HepG2 (cell line): ENCODE data around the gene SMPD2. TPM values are rescaled to one million over a fixed set of nuclear protein-coding genes. Genes with fewer than 3 reads are reported as not detected.
A peak's percentile ranks its signal among the peaks of the same experiment; 100 is the strongest.

Experiments
- ARNT ChIP-seq: fragments of 450-650 bp; IDR thresholded peaks from 2 replicates; pipeline ENCODE4 v1.6.1; 2017
- BORCS8-MEF2B ChIP-seq: sonication (generic); formaldehyde crosslinking; IDR thresholded peaks from 2 replicates; pipeline ENCODE4 v1.8.0; 2022; ENCODE audit warnings: mild to moderate bottlenecking, missing genetic modification reagents
- GTF2F1 ChIP-seq: fragments of 150-350 bp; IDR thresholded peaks from 2 replicates; pipeline ENCODE4 v1.6.1; 2014; ENCODE audit warnings: low read length
- GZF1 ChIP-seq: sonication (generic); formaldehyde crosslinking; IDR thresholded peaks from 2 replicates; pipeline ENCODE4 v1.5.1; 2020; ENCODE audit warnings: mild to moderate bottlenecking, missing genetic modification reagents
- HMGXB4 ChIP-seq, 2 experiments: sonication (generic) in 1 of 2; formaldehyde crosslinking in 1 of 2; IDR thresholded peaks; 2 replicates each; pipeline versions ENCODE4 v1.4.0 to v1.6.1; 2018 to 2020; ENCODE audit warnings: missing genetic modification reagents in 2 of 2, borderline replicate concordance in 1 of 2, low read depth in 1 of 2, mild to moderate bottlenecking in 1 of 2, missing biosample characterization in 1 of 2
- HOXA5 ChIP-seq: sonication (generic); formaldehyde crosslinking; IDR thresholded peaks from 2 replicates; pipeline ENCODE4 v1.4.0; 2020; ENCODE audit warnings: missing genetic modification reagents
- MAX ChIP-seq: IDR thresholded peaks from 2 replicates; pipeline ENCODE4 v1.6.1; 2012; ENCODE audit warnings: inconsistent platforms
- ZFP91 ChIP-seq: sonication (generic); formaldehyde crosslinking; IDR thresholded peaks from 2 replicates; pipeline ENCODE4 v1.9.0; 2022; ENCODE audit warnings: missing genetic modification reagents, mild to moderate bottlenecking, borderline replicate concordance
- ZNF256 ChIP-seq: sonication (generic); formaldehyde crosslinking; conservative IDR thresholded peaks from 2 replicates; pipeline ENCODE4 v1.4.0; 2020; ENCODE audit warnings: missing genetic modification reagents
- ZNF318 ChIP-seq: sonication (generic); formaldehyde crosslinking; IDR thresholded peaks from 2 replicates; pipeline ENCODE4 v1.4.0; 2020; ENCODE audit warnings: mild to moderate bottlenecking, missing genetic modification reagents
- ZNF547 ChIP-seq: sonication (generic); formaldehyde crosslinking; IDR thresholded peaks from 2 replicates; pipeline ENCODE4 v1.5.1; 2020; ENCODE audit warnings: mild to moderate bottlenecking, missing genetic modification reagents
- ZNF577 ChIP-seq: sonication (generic); formaldehyde crosslinking; IDR thresholded peaks from 2 replicates; pipeline ENCODE4 v1.4.0; 2020; ENCODE audit warnings: mild to moderate bottlenecking, low read depth, missing genetic modification reagents, borderline replicate concordance
- ZNF614 ChIP-seq: IDR thresholded peaks from 2 replicates; pipeline ENCODE4 v1.6.1; 2018; ENCODE audit warnings: missing biosample characterization, missing genetic modification reagents, inconsistent platforms, borderline replicate concordance
- ZNF781 ChIP-seq: sonication (generic); formaldehyde crosslinking; IDR thresholded peaks from 2 replicates; pipeline ENCODE4 v1.5.1; 2020; ENCODE audit warnings: borderline replicate concordance, mild to moderate bottlenecking, missing genetic modification reagents; ENCODE audit errors: not compliant biosample characterization
- ZNF790 ChIP-seq: sonication (generic); formaldehyde crosslinking; IDR thresholded peaks from 2 replicates; pipeline ENCODE4 v1.8.0; 2022; ENCODE audit warnings: missing genetic modification reagents, mild to moderate bottlenecking, borderline replicate concordance
- ZNF83 ChIP-seq: sonication (generic); formaldehyde crosslinking; IDR thresholded peaks from 2 replicates; pipeline ENCODE4 v1.4.0; 2020; ENCODE audit warnings: missing genetic modification reagents, mild to moderate bottlenecking, borderline replicate concordance
- polyA plus RNA-seq, 8 experiments: library from polyadenylated mRNA; depleted of rRNA in 3 of 8; stranded (reverse) in 7 of 8; unstranded in 1 of 8; fragments of >200 nt; fragmentation: Illumina TruSeq in 4 of 8; extraction: Trizol in 4 of 8; gene quantifications; 2 replicates each; pipeline versions ENCODE4 v1.2.1 to v1.2.3, GENCODE V29; 2011 to 2016; ENCODE audit warnings: low read depth in 4 of 8, missing spikeins in 1 of 8, mixed read lengths in 1 of 8; ENCODE audit not compliant: insufficient read depth in 1 of 8
- total RNA-seq, 5 experiments: library from RNA; depleted of rRNA; stranded (reverse); fragments of >200 nt; fragmentation: Illumina TruSeq; extraction: Trizol; gene quantifications; 2 replicates each; pipeline ENCODE4 v1.2.3, GENCODE V29; 2016; ENCODE audit warnings: low read depth in 1 of 5

The SMPD2 gene
- total and polyA plus RNA-seq, 2 of the 13 experiments (the other 11 are each of a cell fraction or from before 2014, with no cell fraction given) = 5.9 to 10.6 TPM

- TF ChIP-seq ZNF318 (CRISPR knock-in tag) (0 out of 2 replicates have a peak, but pooled peaks have one; percentile 36), ZNF256 (peak; percentile 23; the same call in 1 of the 2 replicates), MAX (peak; percentile 42), ZNF790 (no peak), BORCS8-MEF2B (peak; percentile 27; the same call in 1 of the 2 replicates), ZNF577 (CRISPR knock-in tag) (0 out of 2 replicates have a peak, but pooled peaks have one; percentile 47), ZFP91 (CRISPR knock-in tag) (peak; percentile 56; the same call in 1 of the 2 replicates), ZNF547 (CRISPR knock-in tag) (peak; percentile 56; the same call in 1 of the 2 replicates), HOXA5 (0 out of 2 replicates have a peak, but pooled peaks have one; percentile 20), ZNF83 (CRISPR knock-in tag) (peak; percentile 2; the same call in 1 of the 2 replicates), GZF1 (CRISPR knock-in tag) (no peak), HMGXB4 (CRISPR knock-in tag; IDR thresholded peaks at IDR 0.05; ENCODE audit: borderline replicate concordance in 1 of 2, low read depth in 1 of 2) (peak in 1 of 2 experiments; percentile 76; a peak in 2 of 4 replicates), ARNT (no peak), ZNF781 (CRISPR knock-in tag) (no peak), ZNF614 (peak; percentile 16; the same call in 1 of the 2 replicates), GTF2F1 (no peak)
Observed at GRCh38 chr6:109441069-109441816, 719 bp downstream of the SMPD2 start (continued).
